Measurements from ENCODE around the gene KCNMB3.

GRCh38 chr3:179224584-179224983 lies 26.3 kb downstream of the KCNMB3 start:
- TF ChIP-seq CTCF (IDR thresholded peaks at IDR 0.05) (no peak), POLR2A (IDR thresholded peaks at IDR 0.05) (no peak)
